A549 (cell line): ENCODE data around the gene ELOB.

Experiments used
- BCL3 ChIP-seq: fragments of >200 bp; sonication (Bioruptor Twin); formaldehyde crosslinking; IDR thresholded peaks from 3 replicates; pipeline ENCODE4 v1.6.1; 2016
- BHLHE40 ChIP-seq: IDR thresholded peaks from 2 replicates; pipeline ENCODE4 v1.6.1; 2012; ENCODE audit warnings: low read depth, low read length, inconsistent platforms
- CHD2 ChIP-seq: fragments of 150-350 bp; IDR thresholded peaks from 2 replicates; pipeline ENCODE4 v1.6.1; 2014; ENCODE audit warnings: low read length; ENCODE audit not compliant: partially characterized antibody
- CTCF ChIP-seq: fragments of >200 bp; sonication (Bioruptor Twin); formaldehyde crosslinking; IDR thresholded peaks from 3 replicates; pipeline ENCODE4 v1.5.1; 2016
- ESRRA ChIP-seq: fragments of 150-350 bp; IDR thresholded peaks from 2 replicates; pipeline ENCODE4 v1.6.1; 2014; ENCODE audit warnings: mild to moderate bottlenecking, low read length, borderline replicate concordance
- HDAC2 ChIP-seq: fragments of 200-600 bp; sonication (generic); IDR thresholded peaks from 2 replicates; pipeline ENCODE4 v1.6.1; 2016
- MAFK ChIP-seq: fragments of 450-650 bp; IDR thresholded peaks from 2 replicates; pipeline ENCODE4 v1.6.1; 2014; ENCODE audit not compliant: partially characterized antibody
- MYC ChIP-seq: IDR thresholded peaks from 2 replicates; pipeline ENCODE4 v1.6.1; 2012; ENCODE audit warnings: mild to moderate bottlenecking, inconsistent platforms, low read length, improper control_type of control experiment, borderline replicate concordance
- NR3C1 ChIP-seq: fragments of >200 bp; sonication (Bioruptor Twin); formaldehyde crosslinking; IDR thresholded peaks from 3 replicates; pipeline ENCODE4 v1.6.1; 2017
- POLR2A ChIP-seq: IDR thresholded peaks from 2 replicates; pipeline ENCODE4 v1.6.1; 2012; ENCODE audit warnings: mild to moderate bottlenecking, low read length
- RAD21 ChIP-seq, 2 experiments: fragments of >200 bp in 1 of 2; sonication (Bioruptor Twin) in 1 of 2; formaldehyde crosslinking in 1 of 2; IDR thresholded peaks in 1 of 2; conservative IDR thresholded peaks in 1 of 2; 2 replicates in 1 of 2; 3 replicates in 1 of 2; pipeline ENCODE4 v1.6.1; 2012 to 2018; ENCODE audit warnings: inconsistent platforms in 1 of 2
- RCOR1 ChIP-seq: fragments of 150-350 bp; IDR thresholded peaks from 2 replicates; pipeline ENCODE4 v1.6.1; 2014; ENCODE audit warnings: antibody characterized with exemption, low read length, low read depth
- TF ChIP-seq, protein P1 (sequence below): IDR thresholded peaks from 2 replicates; pipeline ENCODE4 v1.6.1; 2012

GRCh38 chr16:2809149-2809760 is 32.2 kb upstream of the ELOB start:
- no peak for TF ChIP-seq CTCF
- no peak for TF ChIP-seq BCL3
- no peak for TF ChIP-seq MAFK
- TF ChIP-seq POLR2A = no peak
- no peak for TF ChIP-seq MYC
- TF ChIP-seq HDAC2 = no peak
- TF ChIP-seq RCOR1 = no peak
- TF ChIP-seq BHLHE40 = no peak
- TF ChIP-seq RAD21 (conservative IDR thresholded peaks at IDR 0.05 in 1 of 2, IDR thresholded peaks at IDR 0.05 in 1 of 2) = no peak
- TF ChIP-seq, protein P1, sequence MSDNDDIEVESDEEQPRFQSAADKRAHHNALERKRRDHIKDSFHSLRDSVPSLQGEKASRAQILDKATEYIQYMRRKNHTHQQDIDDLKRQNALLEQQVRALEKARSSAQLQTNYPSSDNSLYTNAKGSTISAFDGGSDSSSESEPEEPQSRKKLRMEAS = no peak
- no peak for TF ChIP-seq CHD2
- no peak for TF ChIP-seq NR3C1
- no peak for TF ChIP-seq ESRRA
